ENCODE measurements around the gene ACTN2. TPM values are rescaled to one million over a fixed set of nuclear protein-coding genes. Genes with fewer than 3 reads are reported as not detected.

ACTN2 gene
- total RNA-seq, 1 donor from 2014 or later, result 1.5 TPM

- intact Hi-C loops (cut with DNase I), result no loop called here
- TF ChIP-seq POLR2AphosphoS5 (IDR thresholded peaks at IDR 0.05; ENCODE audit: insufficient read depth in 1 of 2, low read depth in 1 of 2) (no peak), POLR2A (IDR thresholded peaks at IDR 0.05) (no peak), CTCF (IDR thresholded peaks at IDR 0.05) (no peak)
These were observed 5.8 kb downstream of the ACTN2 start for GRCh38 chr1:236692128-236692527.

GRCh38 chr1:236692742-236693141, 6.4 kb downstream of the ACTN2 start:
- Histone ChIP-seq H3K9me3 (no peaks in the 10 kb centered on the region), H3K4me3 (no peak overlapping the region), H3K27ac (no peak overlapping the region), H3K4me1 (no peaks in the 10 kb centered on the region), H3K36me3 (no peaks in the 10 kb centered on the region), H3K27me3 (no peaks in the 10 kb centered on the region)
- TF ChIP-seq CTCF (IDR thresholded peaks at IDR 0.05) (no peak), POLR2A (IDR thresholded peaks at IDR 0.05) (no peak), POLR2AphosphoS5 (IDR thresholded peaks at IDR 0.05; ENCODE audit: insufficient read depth in 1 of 2, low read depth in 1 of 2) (no peak)
- DNase-seq (ENCODE audit: extremely low spot score in 2 of 2), result no peak
- intact Hi-C loops (cut with DNase I), result no loop called here

More at GRCh38 chr1:236692128-236692527, 5.8 kb downstream of the ACTN2 start:
- H3K4me1 ChIP-seq, result peaks cover 4% of the 10 kb centered on the region
- H3K27me3 ChIP-seq, result no peaks in the 10 kb centered on the region
- DNase-seq (ENCODE audit: extremely low spot score in 2 of 2), result no peak
- H3K36me3 ChIP-seq, result no peaks in the 10 kb centered on the region
- no peak overlapping the region for H3K4me3 ChIP-seq
- no peak overlapping the region for H3K27ac ChIP-seq
- H3K9me3 ChIP-seq, result no peaks in the 10 kb centered on the region

GRCh38 chr1:236699366-236699765, 13.1 kb downstream of the ACTN2 start:
- Histone ChIP-seq H3K4me1 (no peaks in the 10 kb centered on the region), H3K4me3 (no peak overlapping the region), H3K9me3 (no peaks in the 10 kb centered on the region), H3K27ac (no peak overlapping the region), H3K27me3 (no peaks in the 10 kb centered on the region), H3K36me3 (no peaks in the 10 kb centered on the region)
- intact Hi-C loops (cut with DNase I), result no loop called here
- TF ChIP-seq POLR2AphosphoS5 (IDR thresholded peaks at IDR 0.05; ENCODE audit: insufficient read depth in 1 of 2, low read depth in 1 of 2) (no peak), POLR2A (IDR thresholded peaks at IDR 0.05) (no peak), CTCF (IDR thresholded peaks at IDR 0.05) (no peak)
- DNase-seq (ENCODE audit: extremely low spot score in 2 of 2), result no peak

- TF ChIP-seq CTCF (IDR thresholded peaks at IDR 0.05) (no peak), POLR2AphosphoS5 (IDR thresholded peaks at IDR 0.05; ENCODE audit: insufficient read depth in 1 of 2, low read depth in 1 of 2) (no peak), POLR2A (IDR thresholded peaks at IDR 0.05) (no peak)
- DNase-seq (ENCODE audit: extremely low spot score in 2 of 2), result no peak
- no peaks in the 10 kb centered on the region for H3K4me1 ChIP-seq
- H3K27ac ChIP-seq, result no peak overlapping the region
- no peaks in the 10 kb centered on the region for H3K27me3 ChIP-seq
- H3K9me3 ChIP-seq, result no peaks in the 10 kb centered on the region
- intact Hi-C loops (cut with DNase I), result no loop called here
- H3K4me3 ChIP-seq, result no peak overlapping the region
- no peaks in the 10 kb centered on the region for H3K36me3 ChIP-seq
These were observed 14.6 kb downstream of the ACTN2 start for GRCh38 chr1:236700903-236701302.

GRCh38 chr1:236701782-236702181, 15.5 kb downstream of the ACTN2 start:
- no peaks in the 10 kb centered on the region for H3K36me3 ChIP-seq
- TF ChIP-seq CTCF (IDR thresholded peaks at IDR 0.05) (no peak), POLR2A (IDR thresholded peaks at IDR 0.05) (no peak), POLR2AphosphoS5 (IDR thresholded peaks at IDR 0.05; ENCODE audit: insufficient read depth in 1 of 2, low read depth in 1 of 2) (no peak)
- intact Hi-C loops (cut with DNase I), result no loop called here
- H3K27me3 ChIP-seq, result no peaks in the 10 kb centered on the region
- H3K27ac ChIP-seq, result no peak overlapping the region
- DNase-seq (ENCODE audit: extremely low spot score in 2 of 2), result no peak
- H3K4me3 ChIP-seq, result no peak overlapping the region
- no peaks in the 10 kb centered on the region for H3K9me3 ChIP-seq
- H3K4me1 ChIP-seq, result no peaks in the 10 kb centered on the region
